ENCODE results near the gene SLC22A23. TPM values are rescaled to one million over a fixed set of nuclear protein-coding genes. Genes with fewer than 3 reads are reported as not detected.
A peak's percentile ranks its signal among the peaks of the same experiment; 100 is the strongest.

Gene SLC22A23
- 3.6 and 10.1 TPM in 2 replicates for total RNA-seq (2014; rRNA removed; shearing (Covaris generic); ENCODE audit: low replicate concordance)

GRCh38 chr6:3456898-3457709 lies at the start of gene SLC22A23:
SLC22A23 (minus strand) TSS chr6:3457050; CDS start chr6:3456559, 491 bp downstream.
- peak; percentile 86 for DNase-seq (ENCODE audit: low read depth)

GRCh38 chr6:3506200-3506599 lies 49.4 kb upstream of the SLC22A23 start:
- in situ Hi-C loops (cut with HindIII; ENCODE audit: low pct_unique_long_range_greater_than_20kb, low sequenced_read_pairs) = no loop called here
- no peak for DNase-seq (ENCODE audit: low read depth)

More at GRCh38 chr6:3456898-3457709, at the start of gene SLC22A23:
- in situ Hi-C loops (cut with HindIII; ENCODE audit: low pct_unique_long_range_greater_than_20kb, low sequenced_read_pairs) = no loop called here

GRCh38 chr6:3504938-3505805 lies 48.3 kb upstream of the SLC22A23 start:
- no peak for DNase-seq (ENCODE audit: low read depth)
- in situ Hi-C loops (cut with HindIII; ENCODE audit: low pct_unique_long_range_greater_than_20kb, low sequenced_read_pairs) = no loop called here

- in situ Hi-C loops (cut with HindIII; ENCODE audit: low pct_unique_long_range_greater_than_20kb, low sequenced_read_pairs) = no loop called here
- no peak for DNase-seq (ENCODE audit: low read depth)
Observed at GRCh38 chr6:3504354-3504753, 47.5 kb upstream of the SLC22A23 start.

- in situ Hi-C loops (cut with HindIII; ENCODE audit: low pct_unique_long_range_greater_than_20kb, low sequenced_read_pairs) = no loop called here
- no peak for DNase-seq (ENCODE audit: low read depth)
Observed at GRCh38 chr6:3501826-3502500, 45.1 kb upstream of the SLC22A23 start.

GRCh38 chr6:3500262-3501014 lies 43.6 kb upstream of the SLC22A23 start:
- peak; percentile 76 for DNase-seq (ENCODE audit: low read depth)
- in situ Hi-C loops (cut with HindIII; ENCODE audit: low pct_unique_long_range_greater_than_20kb, low sequenced_read_pairs) = no loop called here

GRCh38 chr6:3499603-3500002 lies 42.8 kb upstream of the SLC22A23 start:
- in situ Hi-C loops (cut with HindIII; ENCODE audit: low pct_unique_long_range_greater_than_20kb, low sequenced_read_pairs) = no loop called here

GRCh38 chr6:3496395-3496794 lies 39.5 kb upstream of the SLC22A23 start:
- DNase-seq (ENCODE audit: low read depth) = no peak
- in situ Hi-C loops (cut with HindIII; ENCODE audit: low pct_unique_long_range_greater_than_20kb, low sequenced_read_pairs) = no loop called here

More at GRCh38 chr6:3499603-3500002, 42.8 kb upstream of the SLC22A23 start:
- no peak for DNase-seq (ENCODE audit: low read depth)

GRCh38 chr6:3494391-3495100 lies 37.7 kb upstream of the SLC22A23 start:
- in situ Hi-C loops (cut with HindIII; ENCODE audit: low pct_unique_long_range_greater_than_20kb, low sequenced_read_pairs) = no loop called here

GRCh38 chr6:3490625-3490980 lies 33.8 kb upstream of the SLC22A23 start:
- in situ Hi-C loops (cut with HindIII; ENCODE audit: low pct_unique_long_range_greater_than_20kb, low sequenced_read_pairs) = no loop called here
- no peak for DNase-seq (ENCODE audit: low read depth)

More at GRCh38 chr6:3494391-3495100, 37.7 kb upstream of the SLC22A23 start:
- DNase-seq (ENCODE audit: low read depth) = no peak

GRCh38 chr6:3489961-3490624 lies 33.2 kb upstream of the SLC22A23 start:
- in situ Hi-C loops (cut with HindIII; ENCODE audit: low pct_unique_long_range_greater_than_20kb, low sequenced_read_pairs) = no loop called here
- no peak for DNase-seq (ENCODE audit: low read depth)

GRCh38 chr6:3489027-3489757 lies 32.3 kb upstream of the SLC22A23 start:
- DNase-seq (ENCODE audit: low read depth) = peak; percentile 12
- in situ Hi-C loops (cut with HindIII; ENCODE audit: low pct_unique_long_range_greater_than_20kb, low sequenced_read_pairs) = no loop called here

- in situ Hi-C loops (cut with HindIII; ENCODE audit: low pct_unique_long_range_greater_than_20kb, low sequenced_read_pairs) = no loop called here
- no peak for DNase-seq (ENCODE audit: low read depth)
Observed at GRCh38 chr6:3484946-3485345, 28.1 kb upstream of the SLC22A23 start.

GRCh38 chr6:3484192-3484591 lies 27.3 kb upstream of the SLC22A23 start:
- in situ Hi-C loops (cut with HindIII; ENCODE audit: low pct_unique_long_range_greater_than_20kb, low sequenced_read_pairs) = no loop called here
- DNase-seq (ENCODE audit: low read depth) = no peak

- DNase-seq (ENCODE audit: low read depth) = no peak
- in situ Hi-C loops (cut with HindIII; ENCODE audit: low pct_unique_long_range_greater_than_20kb, low sequenced_read_pairs) = no loop called here
Observed at GRCh38 chr6:3483675-3484074, 26.8 kb upstream of the SLC22A23 start.

- in situ Hi-C loops (cut with HindIII; ENCODE audit: low pct_unique_long_range_greater_than_20kb, low sequenced_read_pairs) = no loop called here
- no peak for DNase-seq (ENCODE audit: low read depth)
Observed at GRCh38 chr6:3482869-3483268, 26.0 kb upstream of the SLC22A23 start.

All from Caki2 (cell line).